Measurements from ENCODE around the gene NME2.

Gene NME2

DNA sequence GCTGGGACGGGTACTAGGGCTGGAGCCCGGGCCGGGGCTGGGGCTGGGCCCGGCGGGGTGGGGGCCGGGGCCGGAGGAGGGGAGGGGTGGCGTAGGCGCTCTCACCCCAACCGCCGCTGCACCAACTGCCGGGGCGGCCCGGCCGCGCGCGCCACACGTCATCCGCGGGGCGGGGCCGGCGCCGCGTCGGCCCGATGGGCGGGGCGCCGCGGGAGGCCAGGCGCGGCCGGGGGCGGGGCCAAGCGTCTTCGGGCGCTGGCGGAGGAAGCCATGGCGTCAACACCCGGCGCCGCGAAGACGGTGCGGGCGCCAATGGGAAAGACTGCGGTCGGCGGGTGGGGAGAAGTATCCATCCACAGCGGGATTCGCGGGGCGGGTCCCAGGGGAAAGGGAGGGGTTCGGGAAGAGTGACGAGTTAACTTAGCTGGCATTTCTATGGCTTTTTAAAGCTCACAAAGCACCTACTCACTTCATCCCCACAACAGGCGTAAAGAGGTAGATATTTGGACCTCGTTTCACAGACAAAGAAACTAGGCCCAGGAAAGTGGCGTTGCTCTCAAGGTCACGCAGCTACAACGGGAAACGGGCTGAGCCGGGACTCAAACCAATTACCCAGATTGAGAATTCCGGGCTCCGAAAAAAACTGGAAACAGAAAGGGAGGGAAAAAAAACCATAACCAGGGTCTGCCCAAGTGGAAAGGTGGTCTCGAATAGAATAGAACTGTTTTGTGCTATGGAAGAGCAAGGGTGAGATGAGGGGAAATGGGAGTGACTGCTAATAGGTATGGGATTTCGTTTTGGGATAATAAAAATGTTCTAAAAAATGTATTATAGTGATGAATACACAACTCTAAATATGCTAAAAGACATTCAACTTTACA lies 45.2 kb upstream of the NME2 start, which contains the start of gene SPAG9 (continued):
- TF ChIP-seq ZNF341 (tag by site-specific recombination; IDR thresholded peaks at IDR 0.05; ENCODE audit: low read depth) (peak; percentile 98), SP3 (tag by site-specific recombination; IDR thresholded peaks at IDR 0.05) (peak; percentile 81), ZNF513 (tag by site-specific recombination; IDR thresholded peaks at IDR 0.05) (no peak), IKZF3 (tag by site-specific recombination; IDR thresholded peaks at IDR 0.05) (peak; percentile 100), ZNF133 (tag by site-specific recombination; IDR thresholded peaks at IDR 0.05) (no peak), KLF9 (tag by site-specific recombination; IDR thresholded peaks at IDR 0.05; ENCODE audit: low read depth) (peak; percentile 54; the same call in 1 of the 2 replicates), ZNF423 (tag by site-specific recombination; IDR thresholded peaks at IDR 0.05) (peak; percentile 86)
- TF ChIP-seq, protein P1, sequence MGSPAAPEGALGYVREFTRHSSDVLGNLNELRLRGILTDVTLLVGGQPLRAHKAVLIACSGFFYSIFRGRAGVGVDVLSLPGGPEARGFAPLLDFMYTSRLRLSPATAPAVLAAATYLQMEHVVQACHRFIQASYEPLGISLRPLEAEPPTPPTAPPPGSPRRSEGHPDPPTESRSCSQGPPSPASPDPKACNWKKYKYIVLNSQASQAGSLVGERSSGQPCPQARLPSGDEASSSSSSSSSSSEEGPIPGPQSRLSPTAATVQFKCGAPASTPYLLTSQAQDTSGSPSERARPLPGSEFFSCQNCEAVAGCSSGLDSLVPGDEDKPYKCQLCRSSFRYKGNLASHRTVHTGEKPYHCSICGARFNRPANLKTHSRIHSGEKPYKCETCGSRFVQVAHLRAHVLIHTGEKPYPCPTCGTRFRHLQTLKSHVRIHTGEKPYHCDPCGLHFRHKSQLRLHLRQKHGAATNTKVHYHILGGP (tag by site-specific recombination; IDR thresholded peaks at IDR 0.05) = no peak

DNA sequence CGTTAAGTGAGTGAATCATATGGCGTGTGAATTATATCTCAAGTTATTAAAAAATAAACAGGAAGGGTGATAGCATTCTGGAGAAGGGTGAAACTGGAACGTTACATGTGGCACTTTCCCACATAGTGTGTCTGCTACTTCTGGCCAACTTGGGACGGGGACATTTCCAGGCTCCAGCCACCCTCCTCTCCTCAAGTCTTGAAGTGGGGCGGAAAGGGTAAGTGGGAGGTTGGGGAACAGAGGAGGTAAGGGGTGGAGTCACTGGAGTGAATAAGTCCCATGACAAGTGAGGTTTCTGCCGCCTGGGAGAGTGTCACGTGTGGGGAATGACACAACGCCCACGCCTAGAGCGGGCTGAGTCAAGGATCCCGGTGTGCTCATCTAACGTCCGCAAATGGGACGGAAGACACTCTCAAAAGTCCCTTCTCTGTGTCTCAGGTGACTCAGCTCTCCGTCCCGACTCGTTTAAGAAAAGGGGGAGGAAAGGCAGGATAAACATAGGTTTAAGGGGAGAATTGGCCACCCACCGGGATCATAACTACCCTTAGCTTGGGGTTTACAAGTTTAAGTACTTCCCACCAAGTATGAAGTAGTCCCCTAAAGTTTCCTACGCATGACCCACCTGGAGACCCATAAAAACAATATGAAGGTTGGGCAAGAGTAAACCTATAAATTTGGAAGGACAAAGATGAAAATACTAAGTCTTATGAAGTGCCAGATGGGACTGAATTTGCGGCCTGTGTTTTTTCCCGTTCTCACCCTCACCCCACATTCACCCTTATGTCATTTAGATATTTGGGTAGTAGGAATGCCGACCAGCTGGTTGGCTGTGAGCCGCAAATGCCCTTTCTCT lies 44.4 kb upstream of the NME2 start:
- Histone ChIP-seq H3K36me3 (ENCODE audit: control insufficient read depth in 2 of 2, insufficient read depth in 1 of 2, low read length in 2 of 2) (no peaks in the 10 kb centered on the region), H3K4me1 (ENCODE audit: control insufficient read depth, insufficient read depth, low read length) (peaks cover 14% of the 10 kb centered on the region)
- POLR2A ChIA-PET = interaction anchor here (1.0 to 2.7 kb wide), 9 partner anchors 8 to 339 kb away, joined by 3 to 23 read pairs (median 5); partner anchors contain the start of genes NME1, NME2 and TOB1
- TF ChIP-seq ZNF248 (tag by site-specific recombination; IDR thresholded peaks at IDR 0.05) (no peak), ZNF629 (tag by site-specific recombination; IDR thresholded peaks at IDR 0.05) (peak; percentile 94), ZNF76 (tag by site-specific recombination; IDR thresholded peaks at IDR 0.05; ENCODE audit: borderline replicate concordance, low read depth) (peak; percentile 61; the same call in 1 of the 2 replicates), ZNF501 (tag by site-specific recombination; IDR thresholded peaks at IDR 0.05) (peak; percentile 52), ZNF10 (tag by site-specific recombination; IDR thresholded peaks at IDR 0.05) (no peak), KLF1 (tag by site-specific recombination; IDR thresholded peaks at IDR 0.05) (peak; percentile 98), ZNF521 (tag by site-specific recombination; IDR thresholded peaks at IDR 0.05) (no peak), PRDM10 (tag by site-specific recombination; IDR thresholded peaks at IDR 0.05) (peak; percentile 93), ZNF530 (tag by site-specific recombination; IDR thresholded peaks at IDR 0.05; ENCODE audit: low read depth) (no peak), ZNF692 (tag by site-specific recombination; IDR thresholded peaks at IDR 0.05) (peak; percentile 62), ZNF155 (tag by site-specific recombination; IDR thresholded peaks at IDR 0.05) (no peak), BCL11A (tag by site-specific recombination; IDR thresholded peaks at IDR 0.05; ENCODE audit: low read depth) (peak; percentile 66; the same call in 1 of the 2 replicates), ZNF223 (tag by site-specific recombination; IDR thresholded peaks at IDR 0.05) (no peak), ZNF585B (tag by site-specific recombination; IDR thresholded peaks at IDR 0.05) (no peak)
- TF ChIP-seq, protein P2, sequence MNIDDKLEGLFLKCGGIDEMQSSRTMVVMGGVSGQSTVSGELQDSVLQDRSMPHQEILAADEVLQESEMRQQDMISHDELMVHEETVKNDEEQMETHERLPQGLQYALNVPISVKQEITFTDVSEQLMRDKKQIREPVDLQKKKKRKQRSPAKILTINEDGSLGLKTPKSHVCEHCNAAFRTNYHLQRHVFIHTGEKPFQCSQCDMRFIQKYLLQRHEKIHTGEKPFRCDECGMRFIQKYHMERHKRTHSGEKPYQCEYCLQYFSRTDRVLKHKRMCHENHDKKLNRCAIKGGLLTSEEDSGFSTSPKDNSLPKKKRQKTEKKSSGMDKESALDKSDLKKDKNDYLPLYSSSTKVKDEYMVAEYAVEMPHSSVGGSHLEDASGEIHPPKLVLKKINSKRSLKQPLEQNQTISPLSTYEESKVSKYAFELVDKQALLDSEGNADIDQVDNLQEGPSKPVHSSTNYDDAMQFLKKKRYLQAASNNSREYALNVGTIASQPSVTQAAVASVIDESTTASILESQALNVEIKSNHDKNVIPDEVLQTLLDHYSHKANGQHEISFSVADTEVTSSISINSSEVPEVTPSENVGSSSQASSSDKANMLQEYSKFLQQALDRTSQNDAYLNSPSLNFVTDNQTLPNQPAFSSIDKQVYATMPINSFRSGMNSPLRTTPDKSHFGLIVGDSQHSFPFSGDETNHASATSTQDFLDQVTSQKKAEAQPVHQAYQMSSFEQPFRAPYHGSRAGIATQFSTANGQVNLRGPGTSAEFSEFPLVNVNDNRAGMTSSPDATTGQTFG (tag by site-specific recombination; IDR thresholded peaks at IDR 0.05; ENCODE audit: borderline replicate concordance) = no peak

More for the DNA sequence above, 44.4 kb upstream of the NME2 start:
- Histone ChIP-seq H3K27ac (ENCODE audit: extremely low read depth, low read depth, low read length) (peak overlapping the region; percentile 95), H3K4me3 (ENCODE audit: low read depth, low read length) (peak overlapping the region; percentile 61), H3K9me3 (ENCODE audit: control insufficient read depth, insufficient read depth, low read depth, low read length) (no peaks in the 10 kb centered on the region)
- CTCF ChIA-PET = interaction anchor here (0.6 to 1.8 kb wide), 5 partner anchors 31 to 270 kb away, joined by 4 to 9 read pairs (median 5); partner anchors contain the start of gene NME1
